RCC 7860 (cell line): ENCODE results near the gene SEMA6A.
A peak's percentile ranks its signal among the peaks of the same experiment; 100 is the strongest.
"Not testable (repeated sequence)": the region's sequence is repeated elsewhere in the genome, so short reads cannot be mapped to it uniquely, and the experiment has no call there.

Source experiments
- DNase-seq: peaks from one replicate; pipeline ENCODE4 v3.0.0-alpha.2; 2015; ENCODE audit warnings: low spot score
- FAIRE-seq: peaks from 2 replicates; lab custom pipeline; 2012; peaks lifted over from hg19 to GRCh38; lab: Jason Lieb, UNC

Gene SEMA6A

GRCh38 chr5:116524966-116525365 lies 49.7 kb downstream of the SEMA6A start:
- no peak for DNase-seq
- FAIRE-seq, result no peak

GRCh38 chr5:116524051-116524904 lies 50.3 kb downstream of the SEMA6A start:
- DNase-seq, result no peak
- FAIRE-seq, result no peak

- FAIRE-seq, DNase-seq: not testable (repeated sequence)
Observed at GRCh38 chr5:116523182-116523581, 51.4 kb downstream of the SEMA6A start.

- no peak for FAIRE-seq
- no peak for DNase-seq
Observed at GRCh38 chr5:116522356-116523136, 52.1 kb downstream of the SEMA6A start.

GRCh38 chr5:116521173-116521872 lies 53.3 kb downstream of the SEMA6A start:
- no peak for FAIRE-seq
- DNase-seq, result no peak

GRCh38 chr5:116520771-116521170 lies 53.9 kb downstream of the SEMA6A start:
- DNase-seq, result no peak
- FAIRE-seq, result no peak

- no peak for DNase-seq
Observed at GRCh38 chr5:116518423-116518822, 56.2 kb downstream of the SEMA6A start.

GRCh38 chr5:116517488-116517887 lies 57.1 kb downstream of the SEMA6A start:
- DNase-seq (no peak), FAIRE-seq (no peak)

More at GRCh38 chr5:116518423-116518822, 56.2 kb downstream of the SEMA6A start:
- no peak for FAIRE-seq

- no peak for FAIRE-seq
- no peak for DNase-seq
Observed at GRCh38 chr5:116516021-116516420, 58.6 kb downstream of the SEMA6A start.

GRCh38 chr5:116514421-116514970 lies 60.1 kb downstream of the SEMA6A start:
- FAIRE-seq (no peak), DNase-seq (no peak)

- FAIRE-seq, result no peak
Observed at GRCh38 chr5:116510517-116510916, 64.1 kb downstream of the SEMA6A start.

GRCh38 chr5:116509483-116510244 lies 65.0 kb downstream of the SEMA6A start:
- no peak for DNase-seq
- FAIRE-seq, result no peak

More at GRCh38 chr5:116510517-116510916, 64.1 kb downstream of the SEMA6A start:
- no peak for DNase-seq

GRCh38 chr5:116508835-116509234 lies 65.8 kb downstream of the SEMA6A start:
- DNase-seq, result no peak
- FAIRE-seq, result no peak

- FAIRE-seq, result peak; percentile 72
Observed at GRCh38 chr5:116507941-116508655, 66.5 kb downstream of the SEMA6A start.

GRCh38 chr5:116507051-116507537 lies 67.5 kb downstream of the SEMA6A start:
- DNase-seq (no peak), FAIRE-seq (no peak)

More at GRCh38 chr5:116507941-116508655, 66.5 kb downstream of the SEMA6A start:
- peak; percentile 45 for DNase-seq

GRCh38 chr5:116506488-116506887 lies 68.1 kb downstream of the SEMA6A start:
- no peak for FAIRE-seq
- no peak for DNase-seq

- DNase-seq, result no peak
- no peak for FAIRE-seq
Observed at GRCh38 chr5:116504593-116505166, 69.9 kb downstream of the SEMA6A start.

- FAIRE-seq (peak; percentile 75), DNase-seq (peak; percentile 30)
Observed at GRCh38 chr5:116502616-116503015, 72.0 kb downstream of the SEMA6A start.

GRCh38 chr5:116502138-116502537 lies 72.5 kb downstream of the SEMA6A start:
- FAIRE-seq (no peak), DNase-seq (no peak)
